GM18507 (cell line): Measurements from ENCODE around the gene TMEM63C.

Source experiments
- DNase-seq: peaks from one replicate; pipeline ENCODE4 v3.0.0; 2011; ENCODE audit warnings: low read depth; ENCODE audit not compliant: insufficient read length; ENCODE audit errors: extremely low spot score
- FAIRE-seq: peaks from 2 replicates; lab custom pipeline; 2011; peaks lifted over from hg19 to GRCh38; lab: Jason Lieb, UNC

Gene TMEM63C, protein sequence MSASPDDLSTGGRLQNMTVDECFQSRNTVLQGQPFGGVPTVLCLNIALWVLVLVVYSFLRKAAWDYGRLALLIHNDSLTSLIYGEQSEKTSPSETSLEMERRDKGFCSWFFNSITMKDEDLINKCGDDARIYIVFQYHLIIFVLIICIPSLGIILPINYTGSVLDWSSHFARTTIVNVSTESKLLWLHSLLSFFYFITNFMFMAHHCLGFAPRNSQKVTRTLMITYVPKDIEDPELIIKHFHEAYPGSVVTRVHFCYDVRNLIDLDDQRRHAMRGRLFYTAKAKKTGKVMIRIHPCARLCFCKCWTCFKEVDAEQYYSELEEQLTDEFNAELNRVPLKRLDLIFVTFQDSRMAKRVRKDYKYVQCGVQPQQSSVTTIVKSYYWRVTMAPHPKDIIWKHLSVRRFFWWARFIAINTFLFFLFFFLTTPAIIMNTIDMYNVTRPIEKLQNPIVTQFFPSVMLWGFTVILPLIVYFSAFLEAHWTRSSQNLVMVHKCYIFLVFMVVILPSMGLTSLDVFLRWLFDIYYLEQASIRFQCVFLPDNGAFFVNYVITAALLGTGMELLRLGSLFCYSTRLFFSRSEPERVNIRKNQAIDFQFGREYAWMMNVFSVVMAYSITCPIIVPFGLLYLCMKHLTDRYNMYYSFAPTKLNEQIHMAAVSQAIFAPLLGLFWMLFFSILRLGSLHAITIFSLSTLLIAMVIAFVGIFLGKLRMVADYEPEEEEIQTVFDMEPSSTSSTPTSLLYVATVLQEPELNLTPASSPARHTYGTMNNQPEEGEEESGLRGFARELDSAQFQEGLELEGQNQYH

DNA sequence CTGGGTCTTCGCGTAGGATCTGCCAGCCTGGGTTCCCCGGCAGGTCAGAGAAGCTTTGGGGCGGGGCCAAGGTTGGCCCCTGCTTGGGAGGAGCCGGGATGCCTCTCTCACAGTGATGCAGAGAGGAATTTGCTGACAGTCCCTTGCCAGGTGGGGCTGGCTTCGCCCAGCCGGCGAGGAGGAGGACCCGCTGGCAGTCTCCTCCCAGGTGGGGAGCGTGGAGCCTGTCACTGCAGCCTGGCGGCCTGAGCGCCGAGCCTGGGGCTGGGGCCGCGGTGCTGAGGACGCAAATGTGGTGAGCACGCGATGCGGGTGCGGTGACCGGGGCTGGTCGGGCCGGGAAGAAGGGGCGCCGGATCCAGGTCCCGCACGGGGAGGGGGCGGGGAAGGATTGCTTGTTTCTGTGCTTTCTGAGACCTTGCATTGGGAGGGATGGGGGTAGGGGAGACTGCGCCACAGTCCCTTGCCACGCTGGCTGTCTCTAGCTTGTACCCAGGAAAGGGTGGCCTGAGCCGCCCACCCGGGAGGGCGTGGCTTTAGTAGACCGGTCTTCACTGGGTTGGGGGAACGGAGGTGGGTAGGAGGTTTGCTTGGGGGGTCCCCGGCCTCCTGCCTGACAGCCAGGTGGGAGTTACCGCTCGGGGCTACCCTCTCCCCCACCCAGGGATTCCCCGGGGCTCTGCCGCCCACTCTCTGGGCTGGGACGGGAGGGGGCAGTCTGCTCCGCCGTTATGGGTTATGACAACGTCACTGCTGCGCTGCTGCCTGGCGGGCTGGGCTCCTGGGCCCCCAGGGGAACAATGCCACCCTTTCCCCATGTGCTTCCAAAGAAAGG is at the start of gene TMEM63C:
Gene TMEM63C (plus strand): TSS at position 196 of the 835 bp plus-strand sequence. CDS start 37,016 bp downstream, outside the sequence.
- DNase-seq (peak; percentile 42), FAIRE-seq (peak; percentile 68)

DNA sequence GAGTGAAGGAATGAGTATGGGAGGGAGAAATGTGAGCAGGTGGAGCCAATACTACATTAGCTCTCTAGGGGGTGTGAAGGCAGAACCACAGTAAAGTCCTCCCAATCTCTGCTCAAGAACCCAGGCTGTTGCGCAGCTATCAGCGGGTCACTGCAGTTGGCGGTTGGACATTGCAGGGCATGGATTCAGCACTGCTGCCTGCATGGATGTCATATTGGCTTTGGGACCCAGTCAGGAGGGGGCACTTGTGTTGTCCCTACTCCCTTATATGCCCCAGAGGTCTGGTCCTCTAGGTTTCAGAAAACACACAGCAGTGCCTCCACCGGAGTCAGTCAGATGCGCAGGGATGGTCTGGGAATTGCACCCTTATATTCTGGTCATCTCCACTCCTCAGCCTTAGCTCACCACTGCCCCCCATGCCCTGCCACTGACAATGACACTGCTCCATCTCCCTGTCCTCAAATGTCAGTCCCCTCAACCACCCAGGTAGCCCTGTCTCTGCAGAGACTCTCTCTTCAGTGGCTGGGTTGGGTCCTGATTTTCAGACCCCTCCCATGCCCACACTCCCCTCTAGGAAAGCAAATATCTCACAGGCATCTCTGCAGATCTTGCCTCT is 49.6 kb upstream of the TMEM63C start:
- FAIRE-seq = no peak
- DNase-seq = no peak

DNA sequence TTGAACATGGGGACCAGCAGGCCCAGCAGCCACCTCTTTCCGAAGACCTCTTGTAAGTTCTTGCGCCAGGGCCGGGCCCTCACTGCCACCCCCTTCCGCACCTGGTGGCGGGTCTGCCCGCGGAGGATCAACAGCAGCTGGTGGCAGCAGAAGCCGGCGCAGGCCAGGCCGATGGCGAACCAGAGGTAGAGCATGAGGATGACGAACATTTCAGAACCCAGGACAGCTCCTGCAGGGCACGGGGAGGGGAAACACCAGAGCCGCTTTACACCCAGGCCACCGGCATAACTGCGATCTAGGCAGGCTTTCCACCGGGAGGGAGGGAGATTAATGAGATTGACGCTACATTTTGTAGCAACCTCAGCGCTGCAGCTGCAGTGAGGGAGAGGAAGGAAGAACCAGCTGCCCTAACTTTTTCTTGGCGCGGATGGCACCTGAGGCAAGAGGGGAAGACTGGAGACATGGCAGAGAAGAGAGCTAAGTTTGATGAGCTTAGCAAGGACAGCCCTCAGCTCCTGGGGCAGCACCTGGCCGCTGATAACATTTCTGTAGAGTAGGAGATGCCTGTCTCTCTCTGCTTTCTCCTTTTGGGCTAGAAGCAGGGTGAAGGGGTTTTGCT is 47.8 kb upstream of the TMEM63C start:
- FAIRE-seq = peak; percentile 68
- DNase-seq = no peak

DNA sequence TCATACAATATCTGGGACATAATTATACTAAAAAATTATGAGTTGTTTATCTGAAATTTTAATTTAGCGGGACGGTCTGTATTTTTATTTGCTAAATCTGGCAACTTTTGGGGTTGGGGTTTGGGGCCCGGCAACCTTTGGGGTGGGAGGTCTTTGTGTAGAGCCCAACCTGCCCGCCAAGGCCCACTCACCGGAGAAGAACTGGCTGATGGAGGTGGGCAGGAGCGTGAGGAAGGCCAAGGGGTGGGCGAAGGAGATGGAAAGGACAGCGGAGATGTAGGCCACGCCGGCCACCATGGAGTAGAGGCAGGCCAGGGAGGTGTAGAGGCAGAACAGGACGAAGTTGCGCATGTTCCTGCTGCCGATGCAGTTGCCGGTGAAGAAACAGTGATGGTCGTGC is 42.6 kb upstream of the TMEM63C start:
- DNase-seq (no peak), FAIRE-seq (no peak)

DNA sequence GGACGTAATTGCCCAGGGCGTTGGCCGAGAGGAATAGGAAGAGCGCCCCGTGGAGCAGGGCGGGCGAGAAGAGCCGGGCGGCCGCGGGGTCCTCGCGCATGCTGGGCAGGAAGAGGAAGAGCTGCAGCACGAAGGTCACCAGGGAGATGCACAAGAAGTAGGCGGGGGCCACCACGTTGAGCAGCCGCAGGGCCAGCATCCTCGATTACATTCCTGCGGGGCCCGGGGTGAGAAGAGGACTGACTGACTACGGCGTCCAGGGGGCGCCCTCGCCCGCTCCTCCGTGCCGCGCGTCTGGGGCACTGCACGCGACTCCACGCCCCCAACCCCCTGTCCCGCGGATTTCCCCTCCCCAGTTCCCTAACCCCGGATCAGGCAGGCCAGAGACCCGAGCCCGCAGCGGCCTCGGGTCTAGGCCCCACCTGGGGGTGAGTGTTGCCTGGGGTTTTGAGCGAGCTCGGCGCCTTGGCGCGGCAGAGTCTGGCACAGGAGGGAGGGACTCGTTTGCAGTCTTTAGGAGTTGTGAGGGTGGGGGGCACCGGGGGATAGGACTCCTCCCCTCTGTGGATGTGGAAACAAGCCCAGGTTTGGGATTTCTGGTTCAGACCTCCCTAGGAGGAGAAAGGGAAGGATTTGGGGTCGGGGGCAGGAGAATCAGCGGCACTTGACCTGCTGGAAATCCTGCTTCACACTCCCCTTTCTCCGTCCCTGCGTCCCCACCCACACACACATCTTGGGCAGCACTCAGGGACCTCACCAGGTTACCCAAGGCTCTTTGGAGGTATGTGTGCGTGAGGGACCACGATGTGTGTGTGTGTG is 41.8 kb upstream of the TMEM63C start:
- no peak for FAIRE-seq
- no peak for DNase-seq

DNA sequence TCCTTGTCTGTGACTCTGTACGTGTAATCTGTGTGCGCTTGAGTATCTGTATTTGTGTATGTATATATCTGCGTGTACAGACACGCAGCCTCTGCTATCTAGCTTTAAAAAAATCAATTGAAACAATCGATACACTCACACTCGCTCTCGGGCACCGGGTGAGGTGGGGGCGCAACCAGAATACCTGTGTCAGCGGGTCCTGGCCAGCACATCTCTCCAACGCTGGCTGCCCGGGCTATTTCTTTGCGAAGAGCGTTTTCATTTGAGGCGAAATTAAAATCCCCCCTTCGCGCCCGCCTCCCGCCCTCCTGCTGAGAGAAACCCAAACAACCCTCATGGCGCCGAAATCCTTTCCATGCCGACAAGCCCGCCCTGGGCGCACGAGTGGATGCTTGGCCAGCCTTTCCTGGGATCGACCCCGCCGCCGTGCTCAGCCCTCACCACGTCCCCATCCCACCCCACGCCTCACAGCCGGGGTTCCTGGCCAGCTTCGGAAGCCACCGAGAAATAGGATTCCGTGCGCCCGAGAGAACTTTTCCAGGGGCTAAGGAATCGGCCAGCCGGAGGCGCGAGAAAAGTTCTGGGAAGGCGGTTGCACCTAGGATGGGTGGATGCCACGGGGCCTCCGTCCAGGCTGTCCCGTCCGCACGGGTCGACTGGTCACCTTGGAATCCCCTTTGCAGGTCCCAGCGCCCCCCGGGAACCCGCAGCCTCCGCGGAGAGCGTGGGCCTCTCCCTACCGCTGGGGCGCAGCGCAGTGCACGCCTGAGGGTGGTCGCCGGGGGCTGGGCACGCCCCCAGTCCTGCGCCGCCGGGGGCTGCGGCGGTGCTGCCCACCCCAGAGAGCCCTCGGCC is 41.0 kb upstream of the TMEM63C start:
- no peak for DNase-seq
- FAIRE-seq = no peak

DNA sequence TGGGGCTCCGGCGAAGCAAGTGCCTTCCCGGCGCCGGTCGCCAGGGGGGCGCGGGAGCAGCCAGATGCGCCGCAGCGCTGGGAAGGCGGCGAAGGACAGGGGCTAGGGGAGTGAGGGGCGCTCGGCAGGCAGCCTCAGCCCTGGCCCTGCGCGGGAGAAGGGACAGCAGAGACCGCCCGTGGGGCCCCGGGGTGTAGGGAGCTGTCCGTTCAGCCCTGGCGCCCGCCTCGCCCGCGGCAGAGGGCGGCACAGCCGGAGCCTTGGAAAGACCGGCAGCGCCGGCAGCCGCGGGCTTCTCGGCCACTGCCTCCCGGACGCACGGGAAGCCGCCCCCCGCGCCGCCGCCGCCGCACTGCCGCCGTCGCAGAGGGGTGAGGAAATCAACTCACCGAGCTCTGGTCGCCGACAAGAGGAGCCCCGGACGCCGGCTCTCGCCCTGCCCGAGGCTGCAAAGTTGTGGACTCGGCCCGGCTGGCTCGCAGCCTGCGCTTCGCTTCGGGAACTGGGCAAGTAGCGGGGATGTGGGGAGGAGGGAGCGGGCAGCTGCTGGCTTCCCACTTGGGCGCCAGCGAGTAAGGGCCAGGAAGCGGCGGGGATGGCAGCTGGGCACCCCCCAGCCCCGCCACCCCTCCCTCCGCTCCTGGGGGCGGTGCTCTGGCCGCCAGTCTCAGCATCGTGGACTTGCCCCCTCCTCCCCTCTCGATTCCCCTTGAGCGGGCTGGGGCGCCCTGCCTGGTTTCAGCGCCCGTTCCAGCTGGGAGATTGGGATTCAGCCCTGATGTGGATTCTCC is 40.2 kb upstream of the TMEM63C start, which contains the start of gene ZDHHC22:
Gene ZDHHC22 (minus strand): TSS at position 578 of the 791 bp plus-strand sequence. CDS start 2,053 bp downstream, outside the sequence.
- no peak for DNase-seq
- FAIRE-seq = no peak

DNA sequence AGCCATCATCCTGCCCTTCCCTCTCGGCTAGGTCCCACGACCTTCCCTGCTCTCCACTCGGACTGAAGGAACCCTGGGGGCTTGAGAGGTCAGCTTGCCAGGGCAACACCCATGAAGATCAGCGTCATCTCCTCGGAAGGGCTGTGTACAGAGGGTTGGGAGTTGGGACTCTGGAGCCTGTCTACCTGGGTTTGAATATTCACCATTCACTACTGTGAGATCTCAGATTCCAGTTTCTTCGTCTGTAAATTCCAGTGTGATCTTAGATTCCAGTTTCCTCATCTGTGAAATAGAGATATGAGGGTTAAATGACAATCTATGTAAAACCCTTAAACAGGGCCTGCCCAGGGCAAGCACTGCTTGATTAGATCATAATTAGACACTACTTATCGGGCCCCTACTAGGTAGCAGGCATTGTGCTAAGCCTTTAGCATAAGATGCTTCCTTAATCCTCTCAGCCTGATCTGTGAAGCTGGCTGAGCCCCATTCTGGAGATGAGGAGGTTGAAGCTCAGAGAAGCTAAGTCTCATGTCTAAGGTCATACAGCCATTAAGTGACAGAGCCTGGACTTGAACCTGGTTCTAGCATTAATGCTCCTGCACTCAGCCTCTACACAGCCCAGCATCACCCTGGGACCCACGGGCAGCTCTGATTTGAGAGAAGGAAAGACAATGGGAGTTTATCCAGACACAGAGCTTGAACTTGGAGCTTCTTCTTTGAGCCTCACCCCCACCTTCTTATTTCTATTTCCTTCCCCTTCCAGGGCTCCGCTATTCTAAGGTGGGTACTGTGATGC is 39.4 kb upstream of the TMEM63C start:
- FAIRE-seq = no peak

DNA sequence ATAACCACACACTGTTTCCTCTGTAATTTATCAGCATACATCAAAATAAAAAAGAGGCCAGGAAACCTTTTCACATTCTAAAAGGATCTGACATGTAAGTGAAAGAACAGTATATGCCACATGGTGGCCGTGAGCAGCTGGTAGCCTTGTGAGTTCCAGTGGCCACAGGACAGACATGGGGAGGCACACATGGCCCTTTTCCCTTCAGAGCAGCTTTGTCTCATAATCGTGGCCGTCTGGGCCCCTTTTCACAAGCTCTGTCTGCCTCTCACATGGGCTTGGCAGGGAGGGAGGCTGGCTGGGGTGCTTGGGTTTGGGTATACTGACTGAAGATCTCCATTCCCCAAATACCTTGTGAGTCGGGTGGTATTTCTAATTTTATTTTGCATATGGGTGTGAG is 38.5 kb upstream of the TMEM63C start:
- FAIRE-seq (no peak), DNase-seq (no peak)

More for the DNA sequence above, 39.4 kb upstream of the TMEM63C start:
- DNase-seq = no peak

DNA sequence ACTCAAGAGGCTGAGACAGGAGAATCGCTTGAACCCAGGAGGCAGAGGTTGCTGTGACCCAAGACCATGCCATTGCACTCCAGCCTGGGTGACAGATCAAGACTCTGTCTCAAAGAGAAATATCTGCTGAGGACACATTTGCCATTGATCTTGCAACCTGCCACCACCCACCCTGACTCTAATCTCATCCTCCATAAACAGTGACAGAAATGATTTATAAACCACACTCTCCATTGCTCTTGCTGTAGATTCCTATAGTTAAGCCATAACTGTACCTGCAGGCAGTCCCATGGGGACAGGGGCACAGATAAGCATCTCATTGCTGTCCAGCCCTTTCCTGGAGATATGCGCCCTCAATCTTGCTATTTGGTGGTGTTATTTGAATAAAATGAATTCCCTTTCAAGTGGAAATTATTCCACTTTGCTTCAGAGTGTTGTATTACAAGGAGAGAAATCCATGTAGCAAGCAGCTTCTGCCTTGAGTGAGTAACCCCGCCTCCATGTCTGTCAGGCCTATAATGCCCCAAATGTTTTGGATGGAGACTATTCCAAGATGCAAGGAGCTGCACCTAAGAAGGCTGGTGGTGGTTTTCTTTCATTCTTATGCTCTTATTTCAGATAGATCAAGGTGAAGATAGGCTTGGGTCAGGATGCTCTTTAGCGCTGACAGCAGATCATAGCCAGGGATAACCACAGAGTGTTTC is 37.0 kb upstream of the TMEM63C start:
- DNase-seq = no peak
- FAIRE-seq = no peak

DNA sequence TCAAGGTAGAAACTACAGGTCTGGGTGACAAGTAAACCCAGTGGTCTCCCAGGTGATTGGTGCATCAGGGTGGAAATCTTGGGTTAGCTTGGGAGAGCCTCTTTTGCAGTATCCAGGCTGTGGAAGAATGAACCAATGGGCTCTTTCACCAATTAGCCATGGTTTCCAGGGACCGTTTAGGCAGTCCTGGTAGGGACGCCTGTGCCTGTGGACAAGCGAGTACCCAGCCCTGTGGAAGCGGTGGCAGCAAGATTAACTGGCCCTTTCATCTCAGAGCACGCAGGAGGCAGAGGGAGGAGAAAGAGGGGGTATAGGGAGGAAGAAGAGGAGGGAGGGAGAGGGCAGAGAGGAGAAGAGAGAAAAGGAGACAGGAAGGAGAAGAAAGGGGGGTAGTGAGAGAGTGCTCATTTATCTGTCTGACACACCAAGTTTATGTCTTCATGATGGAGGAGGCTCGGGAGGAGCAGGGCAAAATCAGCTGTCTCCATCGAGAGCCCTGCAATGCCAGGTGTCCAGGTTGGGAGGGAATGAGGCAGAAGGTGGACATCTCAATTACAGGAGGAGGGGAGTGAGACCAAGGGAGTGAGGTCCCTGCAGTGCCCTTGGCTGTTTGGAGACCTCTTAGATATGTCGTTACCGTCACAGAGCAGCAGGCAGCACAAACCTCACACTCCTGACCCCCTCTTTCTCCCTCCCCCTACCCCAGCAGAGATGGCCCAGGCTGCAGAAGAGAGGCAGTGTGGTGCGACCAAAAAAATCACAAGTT is 35.4 kb upstream of the TMEM63C start:
- DNase-seq = no peak
- no peak for FAIRE-seq

DNA sequence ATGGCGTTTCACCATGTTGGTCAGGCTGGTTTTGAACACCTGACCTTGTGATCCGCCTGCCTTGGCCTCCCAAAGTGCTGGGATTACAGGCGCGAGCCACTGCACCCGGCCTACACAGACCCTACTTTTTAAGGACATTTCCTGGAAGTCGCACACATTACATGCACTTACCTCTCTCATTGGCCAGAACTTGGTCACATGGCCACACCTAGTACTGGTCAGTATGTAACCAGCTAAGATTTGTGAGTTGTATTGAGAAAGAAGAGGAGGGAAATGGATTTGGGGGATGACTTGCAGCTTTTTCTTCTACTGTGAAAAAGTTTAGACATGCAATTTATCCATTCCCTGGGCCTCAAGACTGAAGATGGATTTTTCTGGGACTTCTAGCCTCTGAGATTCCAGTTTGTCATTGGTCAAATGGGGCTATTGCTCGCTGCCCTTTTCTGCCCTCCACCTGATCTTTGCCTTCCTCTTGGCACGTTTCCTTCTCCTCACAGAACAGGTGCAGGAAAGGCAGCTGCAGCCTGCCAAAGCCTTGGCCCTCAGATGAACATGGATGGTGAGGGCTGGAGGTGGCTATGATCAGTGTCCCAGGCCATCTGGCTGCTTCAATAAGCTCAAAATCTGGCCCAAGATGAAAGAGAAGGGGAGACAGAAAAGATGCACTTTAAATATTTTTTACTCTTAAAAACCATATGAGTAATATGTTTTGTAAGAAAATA is 32.9 kb upstream of the TMEM63C start:
- DNase-seq (no peak), FAIRE-seq (no peak)

DNA sequence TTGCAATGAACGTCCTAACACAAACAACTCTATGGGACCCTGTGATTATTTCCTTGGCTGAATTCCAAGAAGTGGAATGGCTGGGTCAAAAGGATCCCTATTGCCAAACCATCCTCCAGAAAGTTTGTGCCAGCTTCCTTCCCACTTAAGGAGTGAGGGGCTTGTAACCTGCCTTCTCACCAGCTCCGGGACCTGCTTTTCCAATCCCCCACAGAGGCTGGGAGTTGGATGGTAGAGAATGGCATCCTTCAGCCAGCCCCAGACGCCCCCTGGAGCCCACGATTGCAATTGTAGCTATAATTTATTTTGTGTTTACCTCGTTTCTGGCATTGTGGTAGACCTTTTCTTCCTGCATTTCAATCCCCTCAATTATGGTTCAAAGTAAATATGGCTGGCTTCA is 30.4 kb upstream of the TMEM63C start:
- no peak for DNase-seq
- FAIRE-seq = peak; percentile 35
